Transverse colon (tissue), 4 donors: ENCODE data around the gene MND1. TPM values are rescaled to one million over a fixed set of nuclear protein-coding genes. Genes with fewer than 3 reads are reported as not detected.
A peak's percentile ranks its signal among the peaks of the same experiment; 100 is the strongest.

Experiments used
- DNase-seq: peaks from one replicate; pipeline ENCODE4 v3.0.0-alpha.2; 2019
- H3K27ac ChIP-seq, 4 donors: fragments of 200-600 bp; sonication (generic); 2 replicates each; pipeline ENCODE4 v1.5.1; 2016 to 2018; ENCODE audit warnings: inconsistent platforms in 4 of 4
- H3K27me3 ChIP-seq: fragments of 200-600 bp; sonication (generic); 2 replicates; pipeline ENCODE4 v1.5.1; 2017; ENCODE audit warnings: inconsistent platforms
- H3K36me3 ChIP-seq, 4 donors: fragments of 200-600 bp; sonication (generic); 2 replicates each; pipeline ENCODE4 v1.5.1; 2017 to 2019; ENCODE audit warnings: inconsistent platforms in 4 of 4
- H3K4me1 ChIP-seq, 4 donors: fragments of 200-600 bp; sonication (generic); 2 replicates each; pipeline ENCODE4 v1.5.1; 2017 to 2020; ENCODE audit warnings: inconsistent platforms in 4 of 4
- H3K4me3 ChIP-seq, 4 donors: fragments of 200-600 bp; sonication (generic); 1 replicate in 1 of 4; 2 replicates in 3 of 4; pipeline versions ENCODE4 v1.5.1 to v1.6.1; 2017 to 2019; ENCODE audit warnings: inconsistent platforms in 4 of 4
- H3K9me3 ChIP-seq, 2 donors: fragments of 200-600 bp; sonication (generic); 2 replicates each; pipeline ENCODE4 v1.5.1; 2017 to 2019; ENCODE audit warnings: inconsistent platforms in 2 of 2
- EP300 ChIP-seq: sonication (generic); formaldehyde crosslinking; IDR thresholded peaks from one replicate; pipeline ENCODE4 v1.6.1; 2017; ENCODE audit warnings: antibody characterized with exemption, low read depth
- POLR2A ChIP-seq: fragments of 450-650 bp; IDR thresholded peaks from one replicate; pipeline ENCODE4 v1.6.1; 2016; ENCODE audit warnings: antibody characterized with exemption, mild to moderate bottlenecking, moderate library complexity
- POLR2AphosphoS5 ChIP-seq, 3 donors: sonication (generic); formaldehyde crosslinking; IDR thresholded peaks; one replicate each; pipeline ENCODE4 v1.6.1; 2016; ENCODE audit warnings: antibody characterized with exemption in 3 of 3
- WGBS, 2 donors: methylation state at CpG; one replicate each; pipeline ENCODE4 v1.1.5; 2018; ENCODE audit warnings: low coverage in 1 of 2; 5-methylcytosine and 5-hydroxymethylcytosine counted together
- in situ Hi-C, 4 donors: fragments of 200-750 bp; cut with MboI; loops; one replicate each; pipeline versions ENCODE4 v1.15.0 to v1.15.1; 2017; ENCODE audit warnings: low sequenced_read_pairs in 3 of 4, low pct_ligation_motif_present in 1 of 4, low pct_unique_long_range_greater_than_20kb in 1 of 4
- intact Hi-C: fragments of 100-400 bp; cut with DNase I; formaldehyde crosslinking; loops from one replicate; pipeline ENCODE4 v1.15.1; 2023; ENCODE audit warnings: low total_unique reads
- total RNA-seq, 4 donors: library from RNA; depleted of rRNA; stranded (reverse); fragments of >200 nt; gene quantifications; one replicate each; pipeline ENCODE4 v1.1.0, GENCODE V29; 2016
- TF ChIP-seq, protein P1 (sequence below), 5 experiments: fragments of 200-600 bp in 3 of 5; fragments of 450-650 bp in 2 of 5; sonication (generic) in 3 of 5; IDR thresholded peaks; 1 replicate in 2 of 5; 2 replicates in 3 of 5; pipeline ENCODE4 v1.5.1; 2016 to 2017; ENCODE audit warnings: antibody characterized with exemption in 5 of 5, inconsistent platforms in 3 of 5, mild to moderate bottlenecking in 2 of 5, moderate library complexity in 1 of 5

Gene MND1
- total RNA-seq, 4 donors from 2014 or later, result 0.80 to 3.2 (median 1.4) TPM; not detected in 1

DNA sequence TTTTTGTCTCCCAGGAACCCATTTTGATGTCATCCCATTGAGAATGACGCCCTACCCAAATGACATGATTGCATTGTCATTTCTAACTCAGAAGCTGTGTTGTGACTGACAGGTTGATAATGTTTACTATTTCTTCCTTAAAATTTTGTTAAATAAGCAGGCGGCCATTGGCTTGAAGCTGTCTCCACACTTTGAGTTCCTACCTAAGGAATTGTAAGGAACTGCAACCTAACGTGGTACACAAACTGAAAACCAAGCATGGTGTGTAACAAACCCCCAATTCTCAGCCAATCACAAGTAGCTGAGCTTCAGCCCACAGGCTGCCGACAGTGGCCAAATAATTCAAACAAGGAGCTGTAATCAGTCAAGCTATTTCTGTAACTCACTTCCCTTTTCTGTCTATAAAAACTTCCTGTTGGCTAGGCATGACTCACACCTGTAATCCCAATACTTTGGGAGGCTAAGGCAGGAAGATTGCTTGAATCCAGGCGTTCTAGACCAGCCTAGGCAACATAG, 2.9 kb upstream of the MND1 start:
- H3K4me1 ChIP-seq, result peaks cover 0 to 20% (median 6%) of the 10 kb centered on the region in 4 donors
- in situ Hi-C loops (loop anchor here in 2 of 4 donors (10.0 to 25.0 kb wide), 2 partner anchors 233 to 246 kb away; no protein-coding TSS in a partner anchor), intact Hi-C loops (loop anchor here (10.0 kb wide), 2 partner anchors 303 to 413 kb away; no protein-coding TSS in a partner anchor)
- H3K9me3 ChIP-seq, result no peaks in the 10 kb centered on the region
- H3K4me3 ChIP-seq, result no peak overlapping the region
- H3K36me3 ChIP-seq, result no peaks in the 10 kb centered on the region
- 26 to 44% methylated on average over 3 to 5 of the region's 5 CpGs for WGBS, 2 donors
- no peak overlapping the region for H3K27ac ChIP-seq
- no peak for TF ChIP-seq POLR2A
- TF ChIP-seq, protein P1, sequence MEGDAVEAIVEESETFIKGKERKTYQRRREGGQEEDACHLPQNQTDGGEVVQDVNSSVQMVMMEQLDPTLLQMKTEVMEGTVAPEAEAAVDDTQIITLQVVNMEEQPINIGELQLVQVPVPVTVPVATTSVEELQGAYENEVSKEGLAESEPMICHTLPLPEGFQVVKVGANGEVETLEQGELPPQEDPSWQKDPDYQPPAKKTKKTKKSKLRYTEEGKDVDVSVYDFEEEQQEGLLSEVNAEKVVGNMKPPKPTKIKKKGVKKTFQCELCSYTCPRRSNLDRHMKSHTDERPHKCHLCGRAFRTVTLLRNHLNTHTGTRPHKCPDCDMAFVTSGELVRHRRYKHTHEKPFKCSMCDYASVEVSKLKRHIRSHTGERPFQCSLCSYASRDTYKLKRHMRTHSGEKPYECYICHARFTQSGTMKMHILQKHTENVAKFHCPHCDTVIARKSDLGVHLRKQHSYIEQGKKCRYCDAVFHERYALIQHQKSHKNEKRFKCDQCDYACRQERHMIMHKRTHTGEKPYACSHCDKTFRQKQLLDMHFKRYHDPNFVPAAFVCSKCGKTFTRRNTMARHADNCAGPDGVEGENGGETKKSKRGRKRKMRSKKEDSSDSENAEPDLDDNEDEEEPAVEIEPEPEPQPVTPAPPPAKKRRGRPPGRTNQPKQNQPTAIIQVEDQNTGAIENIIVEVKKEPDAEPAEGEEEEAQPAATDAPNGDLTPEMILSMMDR (IDR thresholded peaks at IDR 0.05), result no peak
- TF ChIP-seq EP300, result no peak
- TF ChIP-seq POLR2AphosphoS5 (IDR thresholded peaks at IDR 0.05), result no peak
- no peak for DNase-seq
- H3K27me3 ChIP-seq, result no peaks in the 10 kb centered on the region

DNA sequence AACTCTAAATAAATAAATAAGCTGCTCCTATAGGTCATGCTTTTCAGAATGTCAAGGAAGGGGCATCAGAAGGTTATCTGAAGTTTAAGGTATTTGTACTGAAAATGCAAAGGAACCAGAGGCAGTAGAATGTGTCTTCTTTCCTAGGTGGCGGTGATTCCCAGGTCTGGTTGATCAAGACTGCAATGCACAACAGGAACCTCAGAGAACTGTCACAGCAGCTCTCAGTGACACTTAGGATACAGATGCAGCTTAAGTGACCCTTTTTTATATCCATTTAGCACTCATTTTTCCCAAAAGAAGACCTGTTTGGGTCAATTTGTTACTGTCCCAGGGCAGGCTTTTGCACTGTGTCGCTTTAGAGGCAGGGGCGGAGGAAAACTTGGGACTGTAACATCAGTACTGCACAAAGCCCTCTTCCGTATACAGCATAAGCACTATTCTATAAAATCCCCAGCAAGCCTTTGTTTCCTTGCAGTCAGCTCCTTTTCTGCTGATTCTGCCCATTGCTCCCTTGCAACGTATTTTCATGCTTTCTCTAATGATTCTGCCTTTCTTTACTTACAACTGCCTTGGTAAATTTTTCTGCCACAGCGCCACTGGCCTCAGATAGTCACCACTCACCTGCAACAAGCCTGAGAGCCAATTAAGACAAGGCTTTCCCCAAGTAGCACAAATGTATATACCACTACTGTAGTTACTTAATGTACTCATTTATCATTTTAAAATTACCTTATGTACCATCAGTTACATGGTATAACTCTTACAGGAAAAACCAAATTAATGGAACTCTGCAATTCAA, 1.5 kb upstream of the MND1 start:
- no peak overlapping the region for H3K4me3 ChIP-seq
- 81 to 87% methylated on average over 5 to 6 of the region's 6 CpGs for WGBS, 2 donors

DNA sequence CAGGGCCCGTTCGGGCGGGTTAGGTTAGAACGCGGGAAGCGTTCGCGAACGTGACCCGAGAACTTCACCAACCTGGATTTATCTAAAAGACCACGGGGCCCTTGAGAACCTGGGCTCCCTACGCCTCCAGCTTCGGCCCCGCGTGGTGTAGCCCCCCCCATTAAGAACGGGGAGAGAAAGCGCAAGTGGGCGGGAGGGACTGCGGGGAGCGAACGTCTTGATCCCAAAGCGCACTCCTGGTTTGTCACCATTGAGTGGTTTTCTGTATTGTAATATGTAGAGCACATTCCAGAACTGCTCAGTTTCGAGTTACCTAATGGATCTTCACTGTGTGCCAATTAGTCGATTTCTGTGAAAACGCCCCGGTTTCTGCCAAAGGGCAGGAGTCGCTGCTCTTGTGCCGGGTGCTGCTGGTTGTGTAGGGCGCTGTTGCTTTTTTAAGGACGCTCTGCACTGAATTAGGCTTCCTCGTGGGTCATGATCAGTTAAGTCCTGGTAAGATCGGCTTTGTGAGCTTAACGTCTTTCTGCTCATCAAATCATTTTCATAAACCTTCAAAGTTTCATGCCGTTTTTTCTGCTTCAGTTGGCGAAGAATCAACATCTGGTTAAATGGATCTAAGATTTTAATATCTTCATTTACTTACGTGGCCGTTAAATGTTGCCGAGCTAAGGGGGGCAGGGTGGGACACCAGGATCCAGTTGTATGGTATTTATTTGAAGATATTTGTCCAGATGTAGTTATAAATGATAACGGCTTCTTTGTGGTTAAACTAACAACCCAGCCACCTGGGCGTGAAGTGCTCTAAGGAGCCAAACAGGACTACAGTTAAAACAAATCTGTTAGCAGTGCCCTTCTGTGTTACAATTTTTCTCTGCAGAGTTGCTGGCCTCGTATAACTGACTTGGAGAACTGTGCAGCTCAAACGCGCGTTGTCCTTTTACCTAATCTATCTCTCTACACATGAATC, 809 bp downstream of the MND1 start:
- 0 to 7% methylated on average over 16 to 41 of the region's 44 CpGs for WGBS, 2 donors
- peak overlapping the region; percentile 51 to 90 (median 80) for H3K4me3 ChIP-seq
- no peak for TF ChIP-seq POLR2A
- peak overlapping the region in 2 of 4 donors; percentile 51 to 77 for H3K27ac ChIP-seq
- intact Hi-C loops (loop anchor here (10.0 kb wide), 2 partner anchors 300 to 410 kb away; no protein-coding TSS in a partner anchor), in situ Hi-C loops (loop anchor here in 3 of 4 donors (5.0 to 25.0 kb wide), 3 partner anchors 227 to 242 kb away; no protein-coding TSS in a partner anchor)
- H3K4me1 ChIP-seq, result peaks cover 0 to 20% (median 6%) of the 10 kb centered on the region in 4 donors
- H3K36me3 ChIP-seq, result no peaks in the 10 kb centered on the region
- H3K27me3 ChIP-seq, result no peaks in the 10 kb centered on the region
- peak; percentile 14 for DNase-seq
- H3K9me3 ChIP-seq, result no peaks in the 10 kb centered on the region

More for the DNA sequence above, 1.5 kb upstream of the MND1 start:
- TF ChIP-seq, protein P1 (IDR thresholded peaks at IDR 0.05), result no peak
- TF ChIP-seq POLR2A (no peak), EP300 (no peak), POLR2AphosphoS5 (IDR thresholded peaks at IDR 0.05) (no peak)
- H3K27me3 ChIP-seq, result no peaks in the 10 kb centered on the region
- in situ Hi-C loops, result loop anchor here in 2 of 4 donors (10.0 to 25.0 kb wide), 2 partner anchors 232 to 244 kb away; no protein-coding TSS in a partner anchor
- H3K36me3 ChIP-seq, result no peaks in the 10 kb centered on the region
- H3K9me3 ChIP-seq, result no peaks in the 10 kb centered on the region
- H3K4me1 ChIP-seq, result peaks cover 0 to 20% (median 6%) of the 10 kb centered on the region in 4 donors
- intact Hi-C loops, result loop anchor here (10.0 kb wide), 2 partner anchors 302 to 412 kb away; no protein-coding TSS in a partner anchor
- DNase-seq, result no peak
- no peak overlapping the region for H3K27ac ChIP-seq

DNA sequence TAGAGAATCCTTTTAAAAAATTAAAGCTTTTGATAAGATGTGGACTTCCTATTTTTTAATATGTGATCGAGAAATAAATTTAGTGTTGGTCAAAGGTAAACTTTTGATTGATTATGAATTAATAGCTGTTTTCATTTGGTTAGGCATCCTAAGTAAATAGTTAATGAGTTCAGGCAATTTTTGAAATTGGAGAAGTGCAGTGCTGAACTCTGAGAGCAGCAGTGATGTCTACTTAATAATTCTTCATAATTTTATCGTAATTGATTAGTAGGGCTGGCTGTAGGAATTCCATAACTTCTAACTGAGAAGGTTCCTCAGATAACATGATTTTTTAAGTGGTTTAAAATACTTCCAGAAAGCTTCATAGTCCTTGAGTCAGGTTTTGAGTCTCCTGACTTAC, 1.5 kb downstream of the MND1 start:
- no peak for TF ChIP-seq EP300
- no peak for TF ChIP-seq POLR2AphosphoS5 (IDR thresholded peaks at IDR 0.05)
- TF ChIP-seq POLR2A, result no peak
- TF ChIP-seq, protein P1 (IDR thresholded peaks at IDR 0.05), result no peak
- Histone ChIP-seq H3K27me3 (no peaks in the 10 kb centered on the region), H3K36me3 (no peaks in the 10 kb centered on the region), H3K4me1 (peaks cover 0 to 20% (median 6%) of the 10 kb centered on the region in 4 donors), H3K27ac (no peak overlapping the region), H3K4me3 (peak overlapping the region in 1 of 4 donors; percentile 90), H3K9me3 (no peaks in the 10 kb centered on the region)
- no peak for DNase-seq
- intact Hi-C loops, result loop anchor here (10.0 kb wide), 2 partner anchors 299 to 409 kb away; no protein-coding TSS in a partner anchor
- WGBS, 2 donors, result 56 to 64% methylated on average over 2 of the region's 2 CpGs
- in situ Hi-C loops, result loop anchor here in 3 of 4 donors (5.0 to 25.0 kb wide), 3 partner anchors 226 to 241 kb away; no protein-coding TSS in a partner anchor
